GM18873 (cell line): ENCODE measurements around the gene ALDOA.
"Not testable (repeated sequence)": the region's sequence is repeated elsewhere in the genome, so short reads cannot be mapped to it uniquely, and the experiment has no call there.

Experiments used
- ATAC-seq: cut with Tn5 transposase; IDR thresholded peaks from one replicate; pipeline ENCODE4 v1.9.1; 2021; ENCODE audit warnings: mild to moderate bottlenecking, moderate library complexity, moderate number of reproducible peaks; ENCODE audit not compliant: unreplicated experiment, low FRiP score

The ALDOA gene

DNA sequence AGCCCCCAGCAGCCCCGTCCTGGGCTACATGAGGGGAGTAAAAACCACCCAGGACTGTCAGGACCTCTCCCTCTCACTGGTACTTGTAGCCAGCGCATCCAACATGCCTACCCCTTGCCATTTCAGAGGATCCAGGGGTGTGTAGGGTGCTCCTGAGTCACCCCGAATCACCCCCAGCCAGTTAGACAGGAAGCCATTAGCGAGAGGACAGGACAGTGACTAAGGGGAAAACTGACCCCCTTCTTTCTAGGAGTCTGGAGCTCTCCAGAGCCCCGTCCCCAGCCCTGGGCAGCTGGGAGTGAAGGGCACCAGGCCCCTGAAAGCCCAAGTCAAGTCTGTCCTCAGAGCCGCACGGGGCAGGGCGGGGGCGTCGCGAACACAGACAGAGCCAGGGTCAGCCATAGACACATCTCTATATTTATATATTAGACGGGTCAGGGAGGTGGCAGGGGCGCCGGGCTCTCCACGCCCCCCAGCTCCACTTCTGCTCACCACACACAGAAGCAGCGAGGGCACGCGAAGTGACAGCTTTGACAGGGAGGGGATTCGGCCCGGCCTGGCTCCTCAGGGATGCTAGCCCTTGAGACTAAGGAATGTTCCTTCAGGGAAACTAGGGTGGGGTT, 48.3 kb downstream of the ALDOA start:
- no peak for ATAC-seq

- no peak for ATAC-seq
Measured at GRCh38 chr16:30114411-30114810, 48.9 kb downstream of the ALDOA start.

- not testable (repeated sequence) for ATAC-seq
Measured at GRCh38 chr16:30114833-30115232, 49.3 kb downstream of the ALDOA start.

DNA sequence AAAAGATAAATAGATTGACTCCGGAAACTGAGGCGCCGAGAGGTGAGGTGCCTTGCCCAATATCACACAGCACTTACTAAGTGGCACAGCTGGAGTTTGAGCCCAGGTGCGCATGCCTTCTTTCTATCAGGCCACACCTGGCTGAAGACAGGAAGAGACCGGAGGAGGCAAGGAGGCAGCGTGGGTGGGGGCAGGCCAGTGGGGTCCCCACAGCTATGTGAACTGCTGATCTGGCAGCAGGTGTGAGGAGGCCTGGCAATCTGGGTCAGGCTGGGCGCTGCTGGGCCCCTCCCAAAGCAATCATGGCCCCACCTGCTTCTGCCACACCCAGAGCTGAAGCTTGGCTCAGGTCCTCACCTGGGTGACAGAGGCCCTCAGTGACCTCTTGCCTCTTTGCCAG, 49.7 kb downstream of the ALDOA start:
- no peak for ATAC-seq

GRCh38 chr16:30116291-30117207, 51.0 kb downstream of the ALDOA start:
- no peak for ATAC-seq

- ATAC-seq, result no peak
Measured at GRCh38 chr16:30117768-30118167, 52.2 kb downstream of the ALDOA start.

DNA sequence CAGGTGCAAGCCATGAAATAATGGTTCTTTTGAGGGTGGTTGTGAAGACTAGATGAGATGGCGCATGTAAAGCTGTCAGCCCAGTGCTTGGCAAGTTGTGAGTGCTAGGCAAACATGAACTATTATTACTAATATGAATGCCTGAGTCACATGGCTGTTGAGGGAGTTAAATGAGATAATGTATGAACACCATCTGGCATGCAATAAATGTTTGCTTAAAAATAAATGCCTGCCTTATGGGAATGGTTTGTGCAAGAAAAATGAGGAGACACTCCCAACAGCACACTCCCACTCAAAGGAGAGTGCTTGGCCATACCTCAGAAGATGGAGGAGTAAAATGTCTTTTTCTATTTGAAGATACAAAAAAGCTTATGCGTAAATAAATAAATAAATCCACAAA, 53.9 kb downstream of the ALDOA start:
- no peak for ATAC-seq
